ENCODE measurements around the gene MS4A2.

DNA sequence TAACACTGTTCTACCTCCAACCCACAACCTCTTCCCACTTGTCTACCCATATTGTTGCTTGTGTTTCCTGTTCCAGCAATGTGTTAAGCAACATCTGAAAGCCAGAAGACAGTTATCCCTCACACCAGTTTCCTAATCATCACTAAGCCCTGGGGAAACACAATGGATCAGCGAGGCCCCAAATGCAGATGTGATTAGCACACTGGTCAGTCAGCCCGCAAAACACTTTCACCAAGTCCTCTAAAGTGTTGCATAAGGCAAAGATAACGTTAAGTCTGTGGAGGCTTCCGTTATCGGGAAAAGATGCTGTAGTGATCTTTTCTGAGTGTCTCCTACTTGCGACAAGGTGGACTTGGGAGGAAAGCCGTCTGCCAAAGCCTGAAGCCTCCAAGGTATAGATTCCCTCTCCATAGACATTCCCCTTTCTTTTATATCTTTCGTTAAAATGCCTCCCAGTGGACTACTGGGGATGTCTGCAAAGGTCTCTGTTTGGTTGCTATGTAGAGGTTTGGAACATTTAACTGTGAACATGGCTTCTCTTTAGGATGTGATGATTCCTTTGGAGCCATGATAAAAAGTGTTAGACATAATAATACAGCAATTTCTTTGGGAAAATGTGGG, 32.0 kb upstream of the MS4A2 start, which contains the start of gene MS4A3:
- no peak for TF ChIP-seq EZH2phosphoT487 (IDR thresholded peaks at IDR 0.05; ENCODE audit: borderline replicate concordance, low read depth, low read length)
- TF ChIP-seq, protein P1, sequence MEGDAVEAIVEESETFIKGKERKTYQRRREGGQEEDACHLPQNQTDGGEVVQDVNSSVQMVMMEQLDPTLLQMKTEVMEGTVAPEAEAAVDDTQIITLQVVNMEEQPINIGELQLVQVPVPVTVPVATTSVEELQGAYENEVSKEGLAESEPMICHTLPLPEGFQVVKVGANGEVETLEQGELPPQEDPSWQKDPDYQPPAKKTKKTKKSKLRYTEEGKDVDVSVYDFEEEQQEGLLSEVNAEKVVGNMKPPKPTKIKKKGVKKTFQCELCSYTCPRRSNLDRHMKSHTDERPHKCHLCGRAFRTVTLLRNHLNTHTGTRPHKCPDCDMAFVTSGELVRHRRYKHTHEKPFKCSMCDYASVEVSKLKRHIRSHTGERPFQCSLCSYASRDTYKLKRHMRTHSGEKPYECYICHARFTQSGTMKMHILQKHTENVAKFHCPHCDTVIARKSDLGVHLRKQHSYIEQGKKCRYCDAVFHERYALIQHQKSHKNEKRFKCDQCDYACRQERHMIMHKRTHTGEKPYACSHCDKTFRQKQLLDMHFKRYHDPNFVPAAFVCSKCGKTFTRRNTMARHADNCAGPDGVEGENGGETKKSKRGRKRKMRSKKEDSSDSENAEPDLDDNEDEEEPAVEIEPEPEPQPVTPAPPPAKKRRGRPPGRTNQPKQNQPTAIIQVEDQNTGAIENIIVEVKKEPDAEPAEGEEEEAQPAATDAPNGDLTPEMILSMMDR (conservative IDR thresholded peaks at IDR 0.05; ENCODE audit: low read length): no peak

All from OCI-LY7 (cell line).